OCI-LY7 (cell line): ENCODE results near the gene CYP4A11.

Experiments used
- EZH2phosphoT487 ChIP-seq: fragments of 200-600 bp; sonication (generic); IDR thresholded peaks from 2 replicates; pipeline ENCODE4 v1.6.1; 2018; ENCODE audit warnings: low read depth, borderline replicate concordance, mild to moderate bottlenecking, mixed run types, antibody characterized with exemption, low read length, moderate library complexity, mixed read lengths
- TF ChIP-seq, protein P1 (sequence below): fragments of 200-600 bp; sonication (generic); conservative IDR thresholded peaks from 2 replicates; pipeline ENCODE4 v1.5.1; 2014; ENCODE audit warnings: mild to moderate bottlenecking, antibody characterized with exemption, low read length, moderate library complexity, mixed read lengths

GRCh38 chr1:46941135-46941694 lies at the start of gene CYP4A11:
- TF ChIP-seq, protein P1, sequence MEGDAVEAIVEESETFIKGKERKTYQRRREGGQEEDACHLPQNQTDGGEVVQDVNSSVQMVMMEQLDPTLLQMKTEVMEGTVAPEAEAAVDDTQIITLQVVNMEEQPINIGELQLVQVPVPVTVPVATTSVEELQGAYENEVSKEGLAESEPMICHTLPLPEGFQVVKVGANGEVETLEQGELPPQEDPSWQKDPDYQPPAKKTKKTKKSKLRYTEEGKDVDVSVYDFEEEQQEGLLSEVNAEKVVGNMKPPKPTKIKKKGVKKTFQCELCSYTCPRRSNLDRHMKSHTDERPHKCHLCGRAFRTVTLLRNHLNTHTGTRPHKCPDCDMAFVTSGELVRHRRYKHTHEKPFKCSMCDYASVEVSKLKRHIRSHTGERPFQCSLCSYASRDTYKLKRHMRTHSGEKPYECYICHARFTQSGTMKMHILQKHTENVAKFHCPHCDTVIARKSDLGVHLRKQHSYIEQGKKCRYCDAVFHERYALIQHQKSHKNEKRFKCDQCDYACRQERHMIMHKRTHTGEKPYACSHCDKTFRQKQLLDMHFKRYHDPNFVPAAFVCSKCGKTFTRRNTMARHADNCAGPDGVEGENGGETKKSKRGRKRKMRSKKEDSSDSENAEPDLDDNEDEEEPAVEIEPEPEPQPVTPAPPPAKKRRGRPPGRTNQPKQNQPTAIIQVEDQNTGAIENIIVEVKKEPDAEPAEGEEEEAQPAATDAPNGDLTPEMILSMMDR, result no peak
- no peak for TF ChIP-seq EZH2phosphoT487
